Activated naive CD8-positive, alpha-beta T cell (primary cell): ENCODE data around the gene FCN3.

Experiments used
- H3K27ac Mint-ChIP-seq: one replicate; pipeline ENCODE4 v1.8.0; 2021; ENCODE audit warnings: mixed read lengths
- H3K27me3 Mint-ChIP-seq: one replicate; pipeline ENCODE4 v1.8.0; 2021; ENCODE audit warnings: mixed read lengths
- H3K36me3 Mint-ChIP-seq: one replicate; pipeline ENCODE4 v1.8.0; 2021; ENCODE audit warnings: mixed read lengths
- H3K4me1 Mint-ChIP-seq: one replicate; pipeline ENCODE4 v1.8.0; 2021; ENCODE audit warnings: low read depth, mixed read lengths
- H3K4me3 Mint-ChIP-seq: one replicate; pipeline ENCODE4 v1.8.0; 2021; ENCODE audit warnings: mild to moderate bottlenecking, mixed read lengths
- H3K9me3 Mint-ChIP-seq: one replicate; pipeline ENCODE4 v1.8.0; 2021; ENCODE audit warnings: low read depth, mixed read lengths

FCN3 gene

DNA sequence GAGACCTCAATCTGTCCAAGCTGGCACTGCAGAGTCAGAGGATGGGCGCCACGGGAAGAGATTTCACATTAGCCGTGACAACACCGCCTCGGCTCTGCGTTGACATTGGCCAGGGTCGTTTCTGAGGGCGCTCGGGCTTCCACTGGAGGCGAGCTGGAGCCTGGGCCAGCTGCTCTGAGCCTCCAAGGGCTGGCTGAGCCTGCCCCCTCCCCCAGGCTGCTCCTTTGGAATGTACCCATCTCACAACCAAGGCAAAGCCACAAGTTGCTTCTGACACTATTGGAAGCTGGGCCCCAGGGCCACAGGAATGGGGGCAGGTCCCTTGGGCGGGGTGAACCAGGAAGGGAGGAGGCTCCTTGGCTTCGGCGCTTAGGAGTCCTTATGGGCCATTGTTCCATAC lies 30.4 kb upstream of the FCN3 start:
- no peak overlapping the region for H3K4me3 Mint-ChIP-seq

DNA sequence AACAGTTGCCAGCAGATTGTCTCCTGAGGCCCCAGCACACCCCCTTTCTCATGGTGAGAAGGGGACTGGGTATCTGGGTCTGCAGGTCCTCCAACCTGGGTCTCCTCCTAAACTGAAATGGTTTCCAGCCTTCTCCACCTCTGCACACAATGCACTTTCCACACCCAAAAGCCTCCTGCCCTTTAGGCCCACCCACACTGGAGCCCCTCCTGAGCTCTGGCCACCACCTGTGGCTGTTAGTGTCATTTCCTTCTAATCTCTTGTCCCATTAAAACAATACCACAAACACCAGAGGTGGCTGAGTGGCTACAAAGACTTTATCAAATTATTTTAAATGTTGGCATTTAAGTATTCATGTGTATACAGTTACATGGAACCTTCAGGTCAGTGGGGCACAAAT lies 29.3 kb upstream of the FCN3 start:
- peaks cover 22% of the 10 kb centered on the region for H3K4me1 Mint-ChIP-seq
- peak overlapping the region; percentile 86 for H3K27ac Mint-ChIP-seq
- H3K4me3 Mint-ChIP-seq = no peak overlapping the region
- no peaks in the 10 kb centered on the region for H3K36me3 Mint-ChIP-seq
- H3K27me3 Mint-ChIP-seq = no peaks in the 10 kb centered on the region
- H3K9me3 Mint-ChIP-seq = no peaks in the 10 kb centered on the region

More for the DNA sequence above, 30.4 kb upstream of the FCN3 start:
- Mint-ChIP-seq H3K27ac (no peak overlapping the region), H3K27me3 (no peaks in the 10 kb centered on the region), H3K36me3 (no peaks in the 10 kb centered on the region), H3K9me3 (no peaks in the 10 kb centered on the region), H3K4me1 (peaks cover 22% of the 10 kb centered on the region)

DNA sequence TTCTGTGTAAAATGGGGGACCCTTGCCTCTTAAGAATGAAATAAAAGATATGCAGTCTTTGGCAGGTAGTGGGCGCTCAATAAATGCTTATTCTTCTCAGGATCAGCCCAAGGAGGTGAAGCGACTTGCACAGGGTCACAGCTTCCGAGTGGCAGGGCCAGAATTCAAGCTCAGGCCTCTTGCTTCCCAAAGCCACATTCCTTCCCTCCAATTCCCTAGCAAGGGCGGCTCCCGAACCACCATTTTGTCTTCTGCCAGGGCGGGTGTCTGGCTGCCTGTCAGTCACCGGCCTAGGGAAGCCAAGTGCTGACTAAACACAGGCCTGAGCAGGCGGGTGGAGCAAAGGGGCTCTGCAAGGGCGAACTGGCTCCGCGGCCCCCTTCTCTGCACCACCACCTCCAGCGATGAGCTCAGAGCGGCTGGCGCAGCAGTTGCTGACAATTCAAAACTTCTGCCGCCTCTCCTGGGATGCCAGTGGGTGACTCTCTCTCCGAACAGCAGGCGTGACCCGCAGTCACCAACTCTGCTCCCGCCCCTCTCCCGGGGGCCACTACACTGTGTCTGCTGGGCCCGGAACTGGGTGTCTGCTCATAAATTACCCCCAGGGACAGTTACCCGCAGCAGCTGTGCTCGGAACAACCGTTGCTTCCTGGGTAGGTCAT lies 28.6 kb upstream of the FCN3 start:
- no peaks in the 10 kb centered on the region for H3K36me3 Mint-ChIP-seq
- H3K27ac Mint-ChIP-seq = peak overlapping the region; percentile 80
- no peak overlapping the region for H3K4me3 Mint-ChIP-seq
- H3K9me3 Mint-ChIP-seq = no peaks in the 10 kb centered on the region
- H3K27me3 Mint-ChIP-seq = no peaks in the 10 kb centered on the region
- peaks cover 22% of the 10 kb centered on the region for H3K4me1 Mint-ChIP-seq

DNA sequence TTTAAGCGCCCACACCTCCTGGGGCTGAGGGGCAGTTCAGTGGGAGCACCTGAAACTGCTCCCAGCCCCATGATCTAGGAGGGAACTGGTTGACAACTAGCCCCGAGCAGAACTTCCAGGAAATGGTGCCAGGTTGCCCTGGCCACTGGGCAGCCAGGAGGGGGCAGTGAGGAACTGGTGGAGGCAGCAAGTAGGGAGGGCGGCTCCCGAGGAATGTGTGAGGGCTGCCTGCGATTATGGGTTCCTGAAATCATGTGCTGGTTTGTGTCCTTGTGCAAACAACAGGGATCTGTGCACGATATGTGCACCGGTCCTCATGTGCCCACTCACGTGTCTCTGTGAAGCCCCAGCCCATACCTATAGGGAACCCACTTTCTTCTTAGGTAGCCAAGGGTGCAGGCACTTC lies 27.7 kb upstream of the FCN3 start:
- H3K4me3 Mint-ChIP-seq = no peak overlapping the region
- H3K27me3 Mint-ChIP-seq = no peaks in the 10 kb centered on the region
- no peaks in the 10 kb centered on the region for H3K9me3 Mint-ChIP-seq
- peaks cover 22% of the 10 kb centered on the region for H3K4me1 Mint-ChIP-seq
- no peak overlapping the region for H3K27ac Mint-ChIP-seq
- H3K36me3 Mint-ChIP-seq = no peaks in the 10 kb centered on the region

DNA sequence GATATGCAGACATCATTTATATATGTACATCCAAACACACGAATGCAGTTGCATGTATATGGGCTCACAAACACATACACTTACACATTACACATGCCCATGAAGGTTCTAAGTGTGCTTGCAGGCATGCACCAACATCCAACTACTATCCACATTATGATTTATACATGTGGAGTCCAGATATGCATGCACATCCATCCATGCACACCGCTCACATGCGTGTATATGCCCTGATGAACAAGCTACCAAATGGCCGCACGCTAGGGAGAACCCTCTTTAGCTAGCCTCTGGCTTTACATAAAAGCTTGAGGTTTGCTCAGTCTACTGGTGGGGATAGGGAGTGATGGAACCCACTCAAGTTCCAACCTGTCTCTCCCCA lies 26.3 kb upstream of the FCN3 start:
- Mint-ChIP-seq H3K36me3 (no peaks in the 10 kb centered on the region), H3K27me3 (no peaks in the 10 kb centered on the region), H3K4me3 (no peak overlapping the region), H3K9me3 (no peaks in the 10 kb centered on the region), H3K27ac (no peak overlapping the region), H3K4me1 (peaks cover 22% of the 10 kb centered on the region)

DNA sequence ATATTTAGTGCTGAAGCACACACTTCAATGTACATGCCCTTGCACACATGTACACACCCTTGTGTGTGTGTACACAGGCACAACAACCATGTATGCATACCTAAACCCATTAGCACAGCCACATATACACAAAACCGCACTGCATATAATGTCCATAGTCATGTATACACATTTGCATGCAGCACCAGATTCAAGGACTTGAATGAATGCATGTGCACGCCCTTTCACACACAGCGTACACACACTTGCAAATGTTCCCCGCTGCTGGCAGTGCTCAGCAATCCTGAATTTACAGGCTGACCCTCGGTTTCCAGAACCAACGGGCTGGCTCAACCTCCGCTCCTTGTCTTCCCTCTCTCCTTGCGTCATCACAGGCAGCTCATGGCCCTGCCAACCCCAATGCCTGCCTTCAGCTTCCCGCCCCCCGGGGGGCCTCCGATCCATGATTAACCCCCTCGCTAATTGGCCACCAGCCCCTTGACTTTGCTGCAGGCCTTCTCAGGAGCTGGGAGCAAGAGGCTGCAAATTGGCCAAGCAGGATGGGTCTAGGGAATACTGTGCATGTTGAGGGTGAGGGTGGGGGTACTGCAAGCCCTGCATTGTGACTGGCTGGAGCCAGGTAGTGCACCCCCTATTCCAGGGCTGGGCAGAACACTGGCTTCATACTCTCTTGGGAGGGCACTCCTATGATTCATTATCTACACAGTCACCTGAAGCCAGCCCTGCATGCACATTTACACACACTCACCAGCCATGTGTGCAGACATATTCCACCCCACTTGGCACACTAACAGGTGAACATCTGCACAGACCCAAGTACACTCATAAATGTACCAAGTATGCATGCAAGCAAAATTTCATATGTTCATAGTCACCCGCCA lies 25.7 kb upstream of the FCN3 start:
- H3K4me1 Mint-ChIP-seq = peaks cover 22% of the 10 kb centered on the region
- H3K9me3 Mint-ChIP-seq = no peaks in the 10 kb centered on the region
- no peaks in the 10 kb centered on the region for H3K27me3 Mint-ChIP-seq
- H3K27ac Mint-ChIP-seq = no peak overlapping the region
- H3K36me3 Mint-ChIP-seq = no peaks in the 10 kb centered on the region
- no peak overlapping the region for H3K4me3 Mint-ChIP-seq

DNA sequence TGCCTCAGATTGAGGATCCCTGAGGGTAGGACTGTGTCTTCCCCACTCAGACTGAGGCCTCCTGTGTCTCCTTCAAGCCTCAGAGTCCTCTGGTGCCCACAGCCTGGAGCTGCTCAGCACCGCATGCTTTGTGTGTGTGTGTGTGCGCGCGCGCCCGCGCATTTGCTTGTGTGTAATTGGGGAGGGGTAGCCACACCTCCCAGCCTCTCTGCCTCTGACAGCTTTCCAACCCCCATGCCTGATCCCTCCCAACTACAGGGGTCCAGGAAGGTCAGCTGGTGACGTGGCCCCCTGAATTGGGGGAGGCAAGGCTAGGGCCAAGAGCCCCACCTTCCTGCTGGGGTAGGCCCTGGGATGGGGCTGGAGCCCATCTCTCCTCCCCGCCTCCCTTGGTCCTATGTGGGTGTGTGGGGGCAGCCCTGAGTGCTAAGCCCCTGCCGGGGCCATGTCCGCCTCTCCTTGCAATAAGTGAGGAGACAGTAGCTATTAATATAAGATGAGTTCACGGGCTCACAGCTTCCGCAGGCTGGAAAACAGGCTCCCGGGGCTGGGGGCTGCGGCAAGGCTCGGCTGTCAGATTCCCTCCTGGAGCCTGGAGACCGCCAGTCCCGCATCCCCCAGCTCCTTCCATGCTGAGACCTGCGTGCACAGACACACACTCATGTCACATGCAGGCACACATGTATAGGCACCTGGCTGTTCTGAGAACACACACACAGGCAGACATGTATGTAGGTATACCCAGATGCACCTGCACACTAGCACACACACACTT lies 24.8 kb upstream of the FCN3 start:
- peaks cover 24% of the 10 kb centered on the region for H3K4me1 Mint-ChIP-seq
- H3K9me3 Mint-ChIP-seq = no peaks in the 10 kb centered on the region
- H3K4me3 Mint-ChIP-seq = no peak overlapping the region
- no peaks in the 10 kb centered on the region for H3K36me3 Mint-ChIP-seq
- no peak overlapping the region for H3K27ac Mint-ChIP-seq
- H3K27me3 Mint-ChIP-seq = no peaks in the 10 kb centered on the region

DNA sequence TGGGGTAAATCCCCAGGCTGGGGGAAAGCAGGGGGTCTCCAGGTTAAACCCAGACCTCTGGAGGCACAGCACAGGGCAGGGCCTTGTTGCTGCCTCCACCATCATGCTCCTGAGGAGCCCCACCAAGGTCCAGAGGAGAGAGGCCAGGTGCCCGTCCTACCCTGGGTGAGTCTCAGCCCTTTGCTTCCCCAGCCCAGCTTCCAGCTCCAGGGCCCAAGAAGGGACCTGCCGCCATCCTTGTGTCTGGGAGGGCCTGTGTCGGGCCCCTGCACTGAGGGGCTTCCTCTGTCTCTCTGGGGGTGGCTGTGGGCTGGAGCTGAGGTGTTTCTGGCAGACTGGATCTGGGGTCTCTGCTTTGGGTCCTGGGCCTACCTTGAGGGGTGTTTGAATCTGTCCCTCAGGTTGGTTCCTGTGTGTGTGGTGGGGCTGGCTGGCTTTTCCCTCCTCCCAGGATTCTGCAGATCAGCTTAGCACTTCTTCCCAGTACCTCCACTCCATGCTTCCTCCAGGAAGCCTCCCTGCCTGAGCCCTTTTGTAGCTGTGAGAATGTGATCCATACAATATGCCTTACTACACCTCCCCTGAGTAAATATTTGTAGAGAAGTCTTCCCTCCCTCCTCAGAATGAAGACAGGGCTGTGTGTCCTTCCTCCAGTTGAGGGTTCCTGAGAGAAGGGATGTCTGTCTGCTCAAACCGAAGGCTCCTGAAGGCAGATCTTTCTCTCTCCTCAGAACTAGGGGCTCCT lies 24.0 kb upstream of the FCN3 start:
- no peaks in the 10 kb centered on the region for H3K36me3 Mint-ChIP-seq
- H3K4me3 Mint-ChIP-seq = no peak overlapping the region
- H3K4me1 Mint-ChIP-seq = peaks cover 17% of the 10 kb centered on the region
- peak overlapping the region; percentile 50 for H3K27ac Mint-ChIP-seq
- H3K27me3 Mint-ChIP-seq = no peaks in the 10 kb centered on the region
- no peaks in the 10 kb centered on the region for H3K9me3 Mint-ChIP-seq

DNA sequence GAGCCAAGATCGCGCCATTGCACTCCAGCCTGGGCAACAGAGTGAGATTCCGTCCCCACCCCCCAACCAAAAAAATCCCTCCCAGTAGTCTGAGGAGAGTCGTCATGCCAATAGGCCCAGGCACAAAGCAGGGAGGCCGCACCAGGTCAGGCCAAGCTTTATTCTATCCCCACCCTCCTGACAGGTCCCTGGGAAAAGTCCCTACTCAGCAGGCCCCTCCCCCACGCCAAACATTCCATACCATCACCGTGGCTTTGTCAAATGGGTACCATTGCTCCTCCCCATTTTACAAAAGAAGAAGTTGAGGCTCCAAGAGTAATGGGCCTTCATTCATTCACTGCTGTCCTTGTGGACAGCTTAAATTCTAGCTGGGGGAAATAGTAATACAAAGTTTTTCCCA lies 23.1 kb upstream of the FCN3 start:
- H3K4me3 Mint-ChIP-seq = no peak overlapping the region
- no peaks in the 10 kb centered on the region for H3K27me3 Mint-ChIP-seq
- no peaks in the 10 kb centered on the region for H3K9me3 Mint-ChIP-seq
- H3K4me1 Mint-ChIP-seq = peaks cover 9% of the 10 kb centered on the region
- no peaks in the 10 kb centered on the region for H3K36me3 Mint-ChIP-seq
- H3K27ac Mint-ChIP-seq = no peak overlapping the region

DNA sequence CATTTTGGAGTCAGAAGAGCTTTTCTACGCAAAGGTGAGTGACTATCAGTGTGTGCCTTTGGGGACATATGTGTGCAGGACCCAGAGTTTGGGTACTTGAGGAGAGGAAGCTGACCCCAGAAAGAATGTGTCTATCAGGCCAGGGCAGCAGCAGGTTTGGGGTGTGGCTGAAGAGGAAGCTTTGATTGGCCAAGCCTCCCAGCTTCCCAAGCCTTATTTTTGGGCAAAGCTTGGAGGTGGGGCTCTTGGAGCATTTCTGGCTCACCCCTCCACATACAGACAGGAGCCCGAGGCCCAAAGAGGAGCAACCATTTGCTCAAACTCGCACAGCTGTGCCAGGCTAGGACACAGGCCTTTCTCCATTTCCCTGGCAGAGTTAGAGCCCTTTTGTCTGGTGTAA lies 22.5 kb upstream of the FCN3 start:
- Mint-ChIP-seq H3K4me3 (no peak overlapping the region), H3K36me3 (no peaks in the 10 kb centered on the region), H3K4me1 (peaks cover 6% of the 10 kb centered on the region), H3K27me3 (no peaks in the 10 kb centered on the region), H3K27ac (no peak overlapping the region), H3K9me3 (no peaks in the 10 kb centered on the region)

DNA sequence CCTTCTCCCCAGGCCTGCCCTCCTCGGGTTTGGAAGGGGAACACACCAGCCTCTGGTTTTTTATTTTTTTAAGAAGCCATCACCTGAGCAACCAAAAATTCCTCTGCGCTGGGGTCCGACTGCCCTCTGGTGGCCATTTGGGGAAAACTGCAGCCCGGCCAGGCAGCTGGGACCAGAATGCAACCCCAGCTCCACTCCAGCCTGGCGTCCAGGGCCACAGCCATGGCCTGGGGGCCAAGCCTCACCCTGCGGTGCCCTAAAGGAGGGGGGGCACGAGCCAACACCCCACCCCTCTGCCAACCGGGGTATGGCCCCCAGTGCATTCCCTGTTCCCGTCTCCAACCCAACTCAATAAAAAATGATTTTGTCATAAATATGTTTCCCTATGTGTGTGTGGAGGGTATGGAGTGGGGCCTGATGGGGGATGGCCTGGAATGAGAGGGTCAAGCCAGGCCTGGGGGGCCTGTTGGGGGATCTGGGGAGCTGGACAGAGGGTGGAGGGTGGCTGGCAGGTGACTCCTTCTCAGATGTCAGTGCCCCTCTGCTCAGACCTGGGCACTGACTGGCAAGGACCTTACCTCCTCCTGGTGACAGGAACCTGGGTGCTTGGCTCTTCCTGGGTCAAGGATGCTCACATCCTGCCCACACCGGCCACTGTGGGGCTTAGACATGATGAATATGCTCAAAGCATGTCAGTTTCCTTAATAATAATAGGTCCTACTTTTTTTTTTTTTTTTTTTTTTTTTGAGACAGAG lies 21.0 kb upstream of the FCN3 start:
- Mint-ChIP-seq H3K27ac (no peak overlapping the region), H3K36me3 (no peaks in the 10 kb centered on the region), H3K4me3 (no peak overlapping the region), H3K4me1 (peaks cover 11% of the 10 kb centered on the region), H3K9me3 (no peaks in the 10 kb centered on the region), H3K27me3 (no peaks in the 10 kb centered on the region)

DNA sequence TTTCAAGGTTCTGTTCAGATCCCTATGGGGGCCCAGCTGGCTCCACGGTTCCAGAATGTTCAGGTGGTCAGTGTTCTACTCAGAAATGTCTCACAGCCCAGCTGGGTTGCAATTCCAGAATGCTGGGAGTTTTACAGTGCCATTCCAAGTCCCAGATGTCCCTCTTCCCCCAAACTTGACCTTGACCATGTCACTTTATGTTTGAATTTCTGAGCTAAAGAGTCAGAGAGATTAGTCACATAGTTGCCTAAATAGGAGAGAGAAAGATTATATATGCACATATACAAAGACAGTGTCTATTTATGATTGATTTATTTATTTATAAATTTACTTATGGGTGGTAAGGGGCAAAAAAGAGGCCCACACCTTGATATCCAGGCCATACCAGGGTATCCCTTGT lies 20.3 kb upstream of the FCN3 start:
- H3K36me3 Mint-ChIP-seq = no peaks in the 10 kb centered on the region
- no peaks in the 10 kb centered on the region for H3K27me3 Mint-ChIP-seq
- no peak overlapping the region for H3K27ac Mint-ChIP-seq
- no peaks in the 10 kb centered on the region for H3K9me3 Mint-ChIP-seq
- no peak overlapping the region for H3K4me3 Mint-ChIP-seq
- H3K4me1 Mint-ChIP-seq = peaks cover 11% of the 10 kb centered on the region

DNA sequence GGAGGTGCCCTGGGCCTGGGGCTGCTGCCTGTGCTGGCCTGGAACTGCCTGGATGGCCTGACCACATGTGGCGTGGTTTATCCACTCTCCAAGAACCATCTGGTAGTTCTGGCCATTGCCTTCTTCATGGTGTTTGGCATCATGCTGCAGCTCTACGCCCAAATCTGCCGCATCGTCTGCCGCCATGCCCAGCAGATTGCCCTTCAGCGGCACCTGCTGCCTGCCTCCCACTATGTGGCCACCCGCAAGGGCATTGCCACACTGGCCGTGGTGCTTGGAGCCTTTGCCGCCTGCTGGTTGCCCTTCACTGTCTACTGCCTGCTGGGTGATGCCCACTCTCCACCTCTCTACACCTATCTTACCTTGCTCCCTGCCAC lies 19.6 kb upstream of the FCN3 start:
- no peaks in the 10 kb centered on the region for H3K9me3 Mint-ChIP-seq
- peaks cover 11% of the 10 kb centered on the region for H3K4me1 Mint-ChIP-seq
- H3K27ac Mint-ChIP-seq = no peak overlapping the region
- H3K36me3 Mint-ChIP-seq = no peaks in the 10 kb centered on the region
- no peaks in the 10 kb centered on the region for H3K27me3 Mint-ChIP-seq
- peak overlapping the region; percentile 62 for H3K4me3 Mint-ChIP-seq

DNA sequence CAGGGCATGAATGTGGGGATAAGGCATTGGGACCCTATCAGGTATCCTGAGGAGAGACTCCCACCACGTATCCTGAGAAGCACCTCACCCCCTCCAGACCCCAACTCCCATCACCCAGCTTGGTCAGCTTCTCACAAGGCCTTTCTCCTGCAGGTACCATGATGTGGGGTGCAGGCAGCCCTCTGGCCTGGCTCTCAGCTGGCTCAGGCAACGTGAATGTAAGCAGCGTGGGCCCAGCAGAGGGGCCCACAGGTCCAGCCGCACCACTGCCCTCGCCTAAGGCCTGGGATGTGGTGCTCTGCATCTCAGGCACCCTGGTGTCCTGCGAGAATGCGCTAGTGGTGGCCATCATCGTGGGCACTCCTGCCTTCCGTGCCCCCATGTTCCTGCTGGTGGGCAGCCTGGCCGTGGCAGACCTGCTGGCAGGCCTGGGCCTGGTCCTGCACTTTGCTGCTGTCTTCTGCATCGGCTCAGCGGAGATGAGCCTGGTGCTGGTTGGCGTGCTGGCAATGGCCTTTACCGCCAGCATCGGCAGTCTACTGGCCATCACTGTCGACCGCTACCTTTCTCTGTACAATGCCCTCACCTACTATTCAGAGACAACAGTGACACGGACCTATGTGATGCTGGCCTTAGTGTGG lies 19.1 kb upstream of the FCN3 start:
- H3K4me1 Mint-ChIP-seq = peaks cover 11% of the 10 kb centered on the region
- H3K4me3 Mint-ChIP-seq = peak overlapping the region; percentile 78
- H3K9me3 Mint-ChIP-seq = no peaks in the 10 kb centered on the region
- no peaks in the 10 kb centered on the region for H3K36me3 Mint-ChIP-seq
- no peaks in the 10 kb centered on the region for H3K27me3 Mint-ChIP-seq
- H3K27ac Mint-ChIP-seq = no peak overlapping the region
